ENCODE data around the gene PLA2G2F.

- no peak for TF ChIP-seq CTCF (IDR thresholded peaks at IDR 0.05)
- TF ChIP-seq POLR2A (IDR thresholded peaks at IDR 0.05): no peak
- no peak for TF ChIP-seq EP300 (IDR thresholded peaks at IDR 0.05)
Measured at GRCh38 chr1:20136249-20136648, 2.9 kb upstream of the PLA2G2F start.
